LNCAP (cell line): ENCODE data around the gene PLEKHA8.

Experiments used
- TF ChIP-seq, protein P1 (sequence below): fragments of 450-650 bp; IDR thresholded peaks from 2 replicates; pipeline ENCODE4 v1.5.1; 2017; ENCODE audit warnings: mild to moderate bottlenecking

Gene PLEKHA8

DNA sequence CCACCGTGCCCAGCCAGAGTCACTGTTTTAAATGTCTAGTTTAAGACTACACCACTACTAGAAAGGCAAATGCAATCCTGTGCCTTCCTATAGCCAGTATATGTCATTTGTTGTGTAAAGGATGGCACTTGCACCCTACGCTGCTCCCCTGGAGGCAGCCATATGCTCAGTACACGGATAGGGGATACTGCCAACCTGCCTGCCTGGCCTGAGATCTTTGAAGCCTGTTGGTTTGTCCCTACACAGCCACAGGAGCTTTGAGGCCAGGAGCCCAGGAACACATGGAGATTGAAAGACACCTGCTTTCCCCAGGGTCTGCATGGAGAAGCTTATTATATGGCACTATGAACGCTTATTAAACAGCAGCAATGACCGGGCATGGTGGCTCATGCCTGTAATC, 36.3 kb upstream of the PLEKHA8 start:
- TF ChIP-seq, protein P1, sequence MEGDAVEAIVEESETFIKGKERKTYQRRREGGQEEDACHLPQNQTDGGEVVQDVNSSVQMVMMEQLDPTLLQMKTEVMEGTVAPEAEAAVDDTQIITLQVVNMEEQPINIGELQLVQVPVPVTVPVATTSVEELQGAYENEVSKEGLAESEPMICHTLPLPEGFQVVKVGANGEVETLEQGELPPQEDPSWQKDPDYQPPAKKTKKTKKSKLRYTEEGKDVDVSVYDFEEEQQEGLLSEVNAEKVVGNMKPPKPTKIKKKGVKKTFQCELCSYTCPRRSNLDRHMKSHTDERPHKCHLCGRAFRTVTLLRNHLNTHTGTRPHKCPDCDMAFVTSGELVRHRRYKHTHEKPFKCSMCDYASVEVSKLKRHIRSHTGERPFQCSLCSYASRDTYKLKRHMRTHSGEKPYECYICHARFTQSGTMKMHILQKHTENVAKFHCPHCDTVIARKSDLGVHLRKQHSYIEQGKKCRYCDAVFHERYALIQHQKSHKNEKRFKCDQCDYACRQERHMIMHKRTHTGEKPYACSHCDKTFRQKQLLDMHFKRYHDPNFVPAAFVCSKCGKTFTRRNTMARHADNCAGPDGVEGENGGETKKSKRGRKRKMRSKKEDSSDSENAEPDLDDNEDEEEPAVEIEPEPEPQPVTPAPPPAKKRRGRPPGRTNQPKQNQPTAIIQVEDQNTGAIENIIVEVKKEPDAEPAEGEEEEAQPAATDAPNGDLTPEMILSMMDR: no peak

- TF ChIP-seq, protein P1: no peak
Measured at GRCh38 chr7:29993140-29993539, 35.1 kb upstream of the PLEKHA8 start.

DNA sequence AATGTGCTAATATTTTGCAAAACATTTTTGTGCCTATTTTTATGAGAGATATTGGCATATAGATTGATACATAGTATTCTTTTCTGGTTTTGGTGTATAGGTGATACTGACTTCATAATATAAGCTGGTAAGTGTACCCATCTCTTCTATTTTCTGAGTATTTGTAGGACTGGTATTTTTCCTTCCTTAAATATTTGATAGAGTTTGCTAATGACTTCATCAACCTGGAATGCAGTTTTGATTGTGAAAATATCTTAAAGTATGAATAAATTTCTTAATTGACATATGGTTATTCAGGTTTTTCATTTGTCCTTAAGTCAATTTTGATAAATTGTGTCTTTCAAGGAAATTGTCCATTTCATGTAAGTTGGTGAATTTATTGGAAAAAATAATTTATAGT, 32.6 kb upstream of the PLEKHA8 start:
- TF ChIP-seq, protein P1: no peak

DNA sequence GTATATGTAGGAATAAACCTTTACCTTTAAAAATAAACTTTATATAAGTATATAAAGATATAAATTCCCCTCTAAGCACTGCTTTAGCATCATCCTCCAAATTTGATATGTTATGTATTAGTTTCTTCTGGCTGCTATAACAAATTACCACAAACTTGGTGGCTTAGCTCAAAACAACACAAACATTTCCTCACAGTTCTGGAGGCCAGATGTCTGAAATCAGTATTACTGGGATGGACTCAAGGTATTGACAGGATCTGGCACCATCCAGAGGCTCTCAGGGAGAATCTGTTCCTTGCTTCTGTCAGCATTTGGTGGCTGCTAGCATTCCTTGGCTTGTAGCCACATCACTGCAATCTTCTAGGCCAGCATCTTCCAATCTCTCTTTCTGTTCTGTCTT, 31.9 kb upstream of the PLEKHA8 start:
- TF ChIP-seq, protein P1: no peak

DNA sequence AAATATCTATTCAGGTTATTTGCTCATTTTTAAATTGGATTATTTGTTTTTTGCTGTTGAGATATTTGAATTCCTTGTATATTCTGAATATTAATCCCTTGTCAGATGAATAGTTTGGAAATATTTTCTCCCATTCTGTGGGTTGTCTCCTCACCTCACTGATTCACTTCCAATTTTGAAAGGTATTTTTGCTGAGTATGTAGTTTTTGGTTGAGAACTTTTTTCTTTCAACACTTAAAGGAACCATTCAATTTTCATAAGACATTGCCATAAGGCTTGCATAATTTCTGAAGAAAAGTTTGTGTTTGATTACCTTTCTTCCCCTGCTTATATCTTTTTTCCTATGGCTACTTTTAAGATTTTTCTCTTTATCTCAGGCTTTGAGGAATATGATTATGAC, 29.7 kb upstream of the PLEKHA8 start:
- TF ChIP-seq, protein P1: no peak

GRCh38 chr7:30001998-30002397, 26.2 kb upstream of the PLEKHA8 start:
- TF ChIP-seq, protein P1: no peak

GRCh38 chr7:30003098-30003497, 25.1 kb upstream of the PLEKHA8 start:
- TF ChIP-seq, protein P1: no peak

GRCh38 chr7:30005464-30005863, 22.7 kb upstream of the PLEKHA8 start:
- TF ChIP-seq, protein P1: no peak
